DND-41 (cell line): Measurements from ENCODE around the gene PPP2R5E.

Experiments
- CTCF ChIP-seq: IDR thresholded peaks from 2 replicates; pipeline ENCODE4 v1.5.1; 2012; ENCODE audit warnings: borderline replicate concordance, low read length, moderate library complexity, mild to moderate bottlenecking; ENCODE audit not compliant: poor library complexity, severe bottlenecking; ENCODE audit errors: extremely low read depth
- EZH2 ChIP-seq: IDR thresholded peaks from 3 replicates; pipeline ENCODE4 v1.6.1; 2012; ENCODE audit warnings: borderline replicate concordance, low read depth, mild to moderate bottlenecking, moderate library complexity, low read length, inconsistent platforms; ENCODE audit not compliant: severe bottlenecking

GRCh38 chr14:63474111-63474510 is 69.1 kb downstream of the PPP2R5E start:
- TF ChIP-seq CTCF (no peak), EZH2 (no peak)
